Psoas muscle (tissue), 8 donors: ENCODE measurements around the gene MAML2. TPM values are rescaled to one million over a fixed set of nuclear protein-coding genes. Genes with fewer than 3 reads are reported as not detected.

Experiments used
- ATAC-seq, 4 donors: fragments of 200-7000 bp; cut with Tn5 transposase; one replicate each; pipeline ENCODE4 v1.9.1; 2020; ENCODE audit warnings: moderate library complexity in 3 of 4, mild to moderate bottlenecking in 2 of 4
- DNase-seq, 2 donors: peaks; one replicate each; pipeline ENCODE4 v3.0.0-alpha.2; 2020
- H3K27ac ChIP-seq: fragments of 200-600 bp; one replicate; pipeline ENCODE4 v1.8.0; 2022
- H3K27me3 ChIP-seq, 3 donors: fragments of 200-600 bp in 1 of 3; one replicate each; pipeline versions ENCODE4 v1.6.1 to v1.8.0; 2013 to 2022; ENCODE audit warnings: low read length in 2 of 3, mild to moderate bottlenecking in 2 of 3, moderate library complexity in 1 of 3; ENCODE audit not compliant: insufficient read depth in 3 of 3
- H3K36me3 ChIP-seq, 2 donors: fragments of 200-600 bp in 1 of 2; one replicate each; pipeline versions ENCODE4 v1.6.1 to v1.8.0; 2013 to 2022; ENCODE audit warnings: low read depth in 1 of 2, mild to moderate bottlenecking in 1 of 2, moderate library complexity in 1 of 2; ENCODE audit not compliant: insufficient read depth in 1 of 2
- H3K4me1 ChIP-seq: fragments of 200-600 bp; one replicate; pipeline ENCODE4 v1.8.0; 2022
- H3K4me3 ChIP-seq: fragments of 200-600 bp; one replicate; pipeline ENCODE4 v1.8.0; 2022; ENCODE audit warnings: mild to moderate bottlenecking
- H3K9me3 ChIP-seq: fragments of 200-600 bp; one replicate; pipeline ENCODE4 v1.8.0; 2022
- WGBS, 3 donors: extraction: QIAGEN DNeasy Blood & Tissue Kit; methylation state at CpG; one replicate each; pipeline versions ENCODE4 v1.1.6 to v1.1.7; 2013; 5-methylcytosine and 5-hydroxymethylcytosine counted together
- intact Hi-C, 2 donors: fragments of 100-400 bp; cut with DNase I; formaldehyde crosslinking; loops; one replicate each; pipeline versions ENCODE4 v1.11.0 to v1.14.2; 2022
- polyA plus RNA-seq, 3 donors: library from polyadenylated mRNA; stranded (reverse); fragments of 200-250 nt; gene quantifications; one replicate each; pipeline ENCODE4 v1.2.3, GENCODE V29; 2013
- total RNA-seq, 4 donors: library from RNA; stranded (reverse); fragmentation: NEBNext Ultra II Directional in 2 of 4; extraction: Animal tissue kit (Norgen Biotek cat#: 25700) in 2 of 4; gene quantifications; one replicate each; pipeline versions ENCODE4 v1.2.1 to v1.2.4, GENCODE V29; 2021 to 2023
- TF ChIP-seq, protein P1 (sequence below): fragments of 200-600 bp; IDR thresholded peaks from one replicate; pipeline ENCODE4 v1.8.0; 2022; ENCODE audit warnings: antibody characterized with exemption
- donor health status: healthy with polysubstance abuse.
- donor health status: DM: no; HTN: no; CAD: no; lungs with moderate emphysema.
- donor health status: Bipolar disorder and iron deficiency.
- donor health status: healthy.
- donor health status: DM: yes; HTN: yes; CAD: no.
- donor health status: DM: no; HTN: no; CAD: no.
- donor health status: DM: no; HTN: no; CAD: no.
- donor health status: DM: yes; HTN: yes; CAD: no.

MAML2 gene
- total and polyA plus RNA-seq, 7 donors: 0.39 to 3.7 (median 1.5) TPM

GRCh38 chr11:96214777-96215109, 128.3 kb downstream of the MAML2 start:
- WGBS, 3 donors: 28 to 44% (median 44%) methylated on average over 1 of the region's 1 CpG
- H3K4me1 ChIP-seq: peaks cover 6% of the 10 kb centered on the region

GRCh38 chr11:96213500-96213899, 129.5 kb downstream of the MAML2 start:
- no peak overlapping the region for H3K4me3 ChIP-seq
- ATAC-seq (no peak), DNase-seq (no peak)
- H3K4me1 ChIP-seq: peaks cover 6% of the 10 kb centered on the region
- H3K36me3 ChIP-seq: no peaks in the 10 kb centered on the region
- H3K27ac ChIP-seq: peak overlapping the region; percentile 33
- WGBS, 3 donors: 14 to 20% (median 16%) methylated on average over 2 of the region's 2 CpGs
- no peaks in the 10 kb centered on the region for H3K27me3 ChIP-seq
- TF ChIP-seq, protein P1, sequence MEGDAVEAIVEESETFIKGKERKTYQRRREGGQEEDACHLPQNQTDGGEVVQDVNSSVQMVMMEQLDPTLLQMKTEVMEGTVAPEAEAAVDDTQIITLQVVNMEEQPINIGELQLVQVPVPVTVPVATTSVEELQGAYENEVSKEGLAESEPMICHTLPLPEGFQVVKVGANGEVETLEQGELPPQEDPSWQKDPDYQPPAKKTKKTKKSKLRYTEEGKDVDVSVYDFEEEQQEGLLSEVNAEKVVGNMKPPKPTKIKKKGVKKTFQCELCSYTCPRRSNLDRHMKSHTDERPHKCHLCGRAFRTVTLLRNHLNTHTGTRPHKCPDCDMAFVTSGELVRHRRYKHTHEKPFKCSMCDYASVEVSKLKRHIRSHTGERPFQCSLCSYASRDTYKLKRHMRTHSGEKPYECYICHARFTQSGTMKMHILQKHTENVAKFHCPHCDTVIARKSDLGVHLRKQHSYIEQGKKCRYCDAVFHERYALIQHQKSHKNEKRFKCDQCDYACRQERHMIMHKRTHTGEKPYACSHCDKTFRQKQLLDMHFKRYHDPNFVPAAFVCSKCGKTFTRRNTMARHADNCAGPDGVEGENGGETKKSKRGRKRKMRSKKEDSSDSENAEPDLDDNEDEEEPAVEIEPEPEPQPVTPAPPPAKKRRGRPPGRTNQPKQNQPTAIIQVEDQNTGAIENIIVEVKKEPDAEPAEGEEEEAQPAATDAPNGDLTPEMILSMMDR: no peak
- intact Hi-C loops: no loop called here
- H3K9me3 ChIP-seq: no peaks in the 10 kb centered on the region

More at GRCh38 chr11:96214777-96215109, 128.3 kb downstream of the MAML2 start:
- intact Hi-C loops: no loop called here
- H3K36me3 ChIP-seq: no peaks in the 10 kb centered on the region
- peak overlapping the region; percentile 37 for H3K27ac ChIP-seq
- no peak overlapping the region for H3K4me3 ChIP-seq
- TF ChIP-seq, protein P1: no peak
- H3K27me3 ChIP-seq: no peaks in the 10 kb centered on the region
- ATAC-seq: no peak
- DNase-seq: no peak
- H3K9me3 ChIP-seq: no peaks in the 10 kb centered on the region

GRCh38 chr11:96211436-96211835, 131.6 kb downstream of the MAML2 start:
- WGBS, 3 donors: 92 to 95% (median 94%) methylated on average over 2 of the region's 2 CpGs
- no peak for DNase-seq

GRCh38 chr11:96207459-96208449, 135.2 kb downstream of the MAML2 start:
- H3K27me3 ChIP-seq: no peaks in the 10 kb centered on the region
- TF ChIP-seq, protein P1: no peak
- H3K27ac ChIP-seq: peak overlapping the region; percentile 19
- DNase-seq: no peak
- WGBS, 3 donors: 69 to 70% (median 70%) methylated on average over 5 of the region's 5 CpGs
- no peak overlapping the region for H3K4me3 ChIP-seq
- no peaks in the 10 kb centered on the region for H3K4me1 ChIP-seq
- H3K36me3 ChIP-seq: no peaks in the 10 kb centered on the region
- intact Hi-C loops: no loop called here
- ATAC-seq: no peak
- no peaks in the 10 kb centered on the region for H3K9me3 ChIP-seq

More at GRCh38 chr11:96211436-96211835, 131.6 kb downstream of the MAML2 start:
- TF ChIP-seq, protein P1: no peak
- intact Hi-C loops: no loop called here
- no peak overlapping the region for H3K4me3 ChIP-seq
- H3K27me3 ChIP-seq: no peaks in the 10 kb centered on the region
- no peaks in the 10 kb centered on the region for H3K36me3 ChIP-seq
- H3K4me1 ChIP-seq: peaks cover 6% of the 10 kb centered on the region
- H3K27ac ChIP-seq: no peak overlapping the region
- ATAC-seq: no peak
- no peaks in the 10 kb centered on the region for H3K9me3 ChIP-seq
